ENCODE data around the gene IFI30.

The IFI30 gene

GRCh38 chr19:18164072-18164471, 9.5 kb upstream of the IFI30 start:
- TF ChIP-seq CTCF (IDR thresholded peaks at IDR 0.05) = no peak
- H3K27ac ChIP-seq = no peak overlapping the region
- no peak overlapping the region for H3K4me3 ChIP-seq
- no peak for DNase-seq (ENCODE audit: low spot score)

- TF ChIP-seq CTCF (IDR thresholded peaks at IDR 0.05) = no peak
- H3K27ac ChIP-seq = no peak overlapping the region
- no peak overlapping the region for H3K4me3 ChIP-seq
- DNase-seq (ENCODE audit: low spot score) = no peak
Observed at GRCh38 chr19:18165794-18166544, 7.6 kb upstream of the IFI30 start.

- no peak for TF ChIP-seq CTCF (IDR thresholded peaks at IDR 0.05)
- no peak overlapping the region for H3K27ac ChIP-seq
- no peak for DNase-seq (ENCODE audit: low spot score)
- H3K4me3 ChIP-seq = no peak overlapping the region
Observed at GRCh38 chr19:18167011-18167410, 6.6 kb upstream of the IFI30 start.

- no peak for DNase-seq (ENCODE audit: low spot score)
- H3K4me3 ChIP-seq = no peak overlapping the region
- peak; percentile 60 for TF ChIP-seq CTCF (IDR thresholded peaks at IDR 0.05)
- peak overlapping the region in 1 of 2 donors; percentile 16 for H3K27ac ChIP-seq
Observed at GRCh38 chr19:18167975-18168645, 5.5 kb upstream of the IFI30 start.

- peak overlapping the region in 1 of 2 donors; percentile 73 for H3K27ac ChIP-seq
- no peak for DNase-seq (ENCODE audit: low spot score)
- H3K4me3 ChIP-seq = no peak overlapping the region
- no peak for TF ChIP-seq CTCF (IDR thresholded peaks at IDR 0.05)
Observed at GRCh38 chr19:18168673-18169381, 4.8 kb upstream of the IFI30 start.

GRCh38 chr19:18170714-18171255, 2.8 kb upstream of the IFI30 start:
- no peak for TF ChIP-seq CTCF (IDR thresholded peaks at IDR 0.05)
- Histone ChIP-seq H3K27ac (peak overlapping the region; percentile 1 to 73), H3K4me3 (no peak overlapping the region)
- no peak for DNase-seq (ENCODE audit: low spot score)
